Mesenchymal stem cell (in vitro differentiated cells and primary cell): Measurements from ENCODE around the gene IRF2BPL.
A peak's percentile ranks its signal among the peaks of the same experiment; 100 is the strongest.

Source experiments
- DNase-seq: peaks from one replicate; pipeline ENCODE4 v3.0.0-alpha.2; 2013
- H2AFZ ChIP-seq: one replicate; pipeline ENCODE4 v1.6.1; 2013; ENCODE audit warnings: low read depth, mild to moderate bottlenecking, control low read depth, inconsistent platforms, low read length, moderate library complexity
- H2AK5ac ChIP-seq: 2 replicates; pipeline ENCODE4 v1.6.1; 2013; ENCODE audit warnings: low read length, moderate library complexity, mild to moderate bottlenecking, inconsistent platforms; ENCODE audit not compliant: severe bottlenecking
- H2BK120ac ChIP-seq: one replicate; pipeline ENCODE4 v1.6.1; 2013; ENCODE audit warnings: low read depth, mild to moderate bottlenecking, inconsistent platforms, low read length, moderate library complexity
- H2BK12ac ChIP-seq, 2 experiments: one replicate each; pipeline ENCODE4 v1.6.1; 2013; ENCODE audit warnings: inconsistent platforms in 2 of 2, low read length in 2 of 2, mild to moderate bottlenecking in 2 of 2, moderate library complexity in 2 of 2, control low read depth in 1 of 2
- H2BK15ac ChIP-seq: one replicate; pipeline ENCODE4 v1.6.1; 2013; ENCODE audit warnings: mild to moderate bottlenecking, low read depth, inconsistent platforms; ENCODE audit not compliant: poor library complexity, severe bottlenecking
- H2BK5ac ChIP-seq: 2 replicates; pipeline ENCODE4 v1.6.1; 2013; ENCODE audit warnings: low read depth, mild to moderate bottlenecking, low read length, control low read depth, inconsistent platforms; ENCODE audit not compliant: poor library complexity, severe bottlenecking
- H3K14ac ChIP-seq, 2 experiments: one replicate each; pipeline ENCODE4 v1.6.1; 2013; ENCODE audit warnings: inconsistent platforms in 2 of 2, low read length in 2 of 2, control low read depth in 1 of 2, mild to moderate bottlenecking in 1 of 2, moderate library complexity in 1 of 2
- H3K18ac ChIP-seq, 2 experiments: one replicate each; pipeline ENCODE4 v1.6.1; 2013; ENCODE audit warnings: inconsistent platforms in 2 of 2, low read length in 2 of 2, control low read depth in 1 of 2, low read depth in 1 of 2, mild to moderate bottlenecking in 1 of 2
- H3K23ac ChIP-seq, 2 experiments: one replicate each; pipeline ENCODE4 v1.6.1; 2013; ENCODE audit warnings: inconsistent platforms in 2 of 2, low read length in 2 of 2, mild to moderate bottlenecking in 2 of 2, moderate library complexity in 2 of 2, control low read depth in 1 of 2
- H3K27ac ChIP-seq: 2 replicates; pipeline ENCODE4 v1.5.1; 2013; ENCODE audit warnings: mild to moderate bottlenecking, moderate library complexity, low read length, control low read depth, inconsistent platforms; ENCODE audit not compliant: poor library complexity, severe bottlenecking
- H3K27me3 ChIP-seq, 2 experiments: 2 replicates each; pipeline versions ENCODE4 v1.6.1 to v1.7.0; 2013; ENCODE audit warnings: low read length in 2 of 2, mild to moderate bottlenecking in 2 of 2, moderate library complexity in 2 of 2, control low read depth in 1 of 2, inconsistent platforms in 1 of 2; ENCODE audit not compliant: control insufficient read depth in 1 of 2, insufficient read depth in 1 of 2
- H3K36me3 ChIP-seq, 2 experiments: 2 replicates each; pipeline versions ENCODE4 v1.6.1 to v1.7.0; 2013; ENCODE audit warnings: low read length in 2 of 2, control low read depth in 1 of 2, inconsistent platforms in 1 of 2, low read depth in 1 of 2, mild to moderate bottlenecking in 1 of 2; ENCODE audit not compliant: insufficient read depth in 2 of 2, control insufficient read depth in 1 of 2
- H3K4ac ChIP-seq, 2 experiments: one replicate each; pipeline ENCODE4 v1.6.1; 2013; ENCODE audit warnings: inconsistent platforms in 2 of 2, low read length in 2 of 2, mild to moderate bottlenecking in 2 of 2, moderate library complexity in 2 of 2, control low read depth in 1 of 2, low read depth in 1 of 2
- H3K4me1 ChIP-seq: 2 replicates; pipeline ENCODE4 v1.6.1; 2013; ENCODE audit warnings: low read depth, low read length, control low read depth; ENCODE audit not compliant: control insufficient read depth, insufficient read depth
- H3K4me2 ChIP-seq: 2 replicates; pipeline ENCODE4 v1.6.1; 2013; ENCODE audit warnings: low read length, mild to moderate bottlenecking, inconsistent platforms; ENCODE audit not compliant: poor library complexity, severe bottlenecking
- H3K4me3 ChIP-seq, 2 experiments: 2 replicates each; pipeline versions ENCODE4 v1.5.1 to v1.7.0; 2013; ENCODE audit warnings: low read length in 2 of 2, mild to moderate bottlenecking in 2 of 2, control low read depth in 1 of 2, low read depth in 1 of 2; ENCODE audit not compliant: insufficient read depth in 1 of 2
- H3K79me1 ChIP-seq: replicated peaks from 2 replicates; pipeline ENCODE4 v1.6.1; 2013; ENCODE audit warnings: mild to moderate bottlenecking, control low read depth, low read length, inconsistent platforms; ENCODE audit not compliant: poor library complexity, severe bottlenecking
- H3K9ac ChIP-seq: 2 replicates; pipeline ENCODE4 v1.7.0; 2013; ENCODE audit warnings: mild to moderate bottlenecking, low read length, moderate library complexity
- H3K9me3 ChIP-seq: 2 replicates; pipeline ENCODE4 v1.7.0; 2013; ENCODE audit warnings: mild to moderate bottlenecking, low read length; ENCODE audit not compliant: control insufficient read depth
- H4K8ac ChIP-seq: one replicate; pipeline ENCODE4 v1.6.1; 2013; ENCODE audit warnings: inconsistent platforms, mild to moderate bottlenecking, low read length, moderate library complexity
- H4K91ac ChIP-seq: one replicate; pipeline ENCODE4 v1.6.1; 2013; ENCODE audit warnings: mild to moderate bottlenecking, low read length, inconsistent platforms
- WGBS: methylation state at CpG from one replicate; pipeline ENCODE4 v1.1.7; 2013; ENCODE audit warnings: mixed read lengths; 5-methylcytosine and 5-hydroxymethylcytosine counted together

IRF2BPL gene

DNA sequence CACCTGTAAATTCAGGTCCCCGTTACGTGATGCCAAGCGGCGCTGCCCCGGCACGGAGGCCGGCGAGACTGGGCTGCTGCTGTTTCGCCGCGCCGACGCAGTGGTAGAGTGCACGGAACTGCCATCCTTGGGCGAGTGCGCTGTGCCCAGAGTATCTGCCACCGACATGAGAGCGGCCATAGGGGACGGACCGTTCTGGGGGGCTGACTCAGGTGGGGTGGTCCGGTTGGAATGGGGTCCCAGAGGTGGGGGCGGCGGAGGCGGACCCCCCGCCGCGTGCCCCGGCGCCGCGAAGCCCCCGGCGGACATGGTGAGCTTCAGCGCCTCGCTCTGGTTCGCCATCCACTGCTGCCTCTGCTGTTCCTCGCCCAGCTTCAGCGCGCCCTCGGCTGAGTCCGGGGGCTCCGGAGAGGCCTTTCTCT is 2.8 kb downstream of the IRF2BPL start:
- Histone ChIP-seq H3K4me3 (peak overlapping the region; percentile 81 to 90), H3K14ac (peak overlapping the region; percentile 90 to 100), H3K79me1 (peaks cover 5% of the 10 kb centered on the region), H3K4me1 (peaks cover 22% of the 10 kb centered on the region), H3K18ac (peak overlapping the region; percentile 99 to 100), H3K4ac (peak overlapping the region; percentile 95 to 98), H2BK5ac (peak overlapping the region; percentile 96), H4K8ac (peak overlapping the region; percentile 86), H2BK15ac (peak overlapping the region; percentile 65), H2BK12ac (peak overlapping the region; percentile 28 to 100), H3K9ac (peak overlapping the region; percentile 99), H3K23ac (peak overlapping the region in 1 of 2 experiments; percentile 99), H3K36me3 (peaks cover 24% of the 10 kb centered on the region in 2 experiments), H3K27me3 (no peaks in the 10 kb centered on the region), H4K91ac (peak overlapping the region; percentile 83), H2AK5ac (peak overlapping the region; percentile 49), H3K4me2 (peak overlapping the region; percentile 43), H3K9me3 (no peaks in the 10 kb centered on the region), H2BK120ac (peak overlapping the region; percentile 100), H2AFZ (no peak overlapping the region), H3K27ac (peak overlapping the region; percentile 99)
- DNase-seq = no peak
- 5% methylated on average over 34 of the region's 42 CpGs for whole genome bisulfite sequencing

DNA sequence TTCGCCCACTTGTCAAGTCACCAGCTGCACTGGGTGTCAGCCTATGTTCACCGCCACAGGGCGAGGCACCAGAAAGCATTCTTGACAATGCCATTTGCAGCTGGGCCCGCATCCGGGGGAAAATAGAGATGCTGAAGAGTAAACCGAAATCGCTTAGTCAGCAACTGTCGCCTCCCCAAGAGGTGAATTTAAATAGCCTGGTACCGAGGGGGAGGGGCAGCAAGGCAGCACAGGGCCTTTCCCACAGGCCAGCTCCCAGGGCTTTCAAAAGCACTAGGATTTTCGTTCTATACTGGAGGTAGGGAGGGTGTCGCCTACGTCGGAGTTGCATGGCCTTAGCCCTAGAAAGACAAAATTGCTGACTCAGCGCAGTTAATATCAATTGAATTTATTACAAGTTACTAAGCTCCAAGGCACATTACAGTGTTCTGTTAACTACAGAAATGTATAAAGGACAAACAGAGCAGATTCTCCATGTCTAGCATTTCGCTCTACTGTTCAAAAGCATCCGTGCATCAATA is 4.3 kb downstream of the IRF2BPL start:
- Histone ChIP-seq H3K18ac (peak overlapping the region in 1 of 2 experiments; percentile 66), H3K14ac (peak overlapping the region in 1 of 2 experiments; percentile 65), H3K4me3 (peak overlapping the region; percentile 40 to 90), H3K79me1 (peaks cover 3% of the 10 kb centered on the region), H3K36me3 (peaks cover 24% of the 10 kb centered on the region in 2 experiments), H4K91ac (peak overlapping the region; percentile 25), H3K23ac (peak overlapping the region in 1 of 2 experiments; percentile 42), H3K27ac (peak overlapping the region; percentile 93), H2BK5ac (peak overlapping the region; percentile 46), H2AK5ac (peak overlapping the region; percentile 87), H2AFZ (no peak overlapping the region), H4K8ac (peak overlapping the region; percentile 45), H2BK15ac (no peak overlapping the region), H3K4me2 (peak overlapping the region; percentile 91), H2BK12ac (peak overlapping the region; percentile 34 to 47), H3K4me1 (peaks cover 14% of the 10 kb centered on the region), H2BK120ac (peak overlapping the region; percentile 37), H3K9ac (peak overlapping the region; percentile 99), H3K4ac (peak overlapping the region in 1 of 2 experiments; percentile 4), H3K27me3 (no peaks in the 10 kb centered on the region), H3K9me3 (no peaks in the 10 kb centered on the region)
- 18% methylated on average over 13 of the region's 16 CpGs for WGBS
- peak; percentile 66 for DNase-seq

DNA sequence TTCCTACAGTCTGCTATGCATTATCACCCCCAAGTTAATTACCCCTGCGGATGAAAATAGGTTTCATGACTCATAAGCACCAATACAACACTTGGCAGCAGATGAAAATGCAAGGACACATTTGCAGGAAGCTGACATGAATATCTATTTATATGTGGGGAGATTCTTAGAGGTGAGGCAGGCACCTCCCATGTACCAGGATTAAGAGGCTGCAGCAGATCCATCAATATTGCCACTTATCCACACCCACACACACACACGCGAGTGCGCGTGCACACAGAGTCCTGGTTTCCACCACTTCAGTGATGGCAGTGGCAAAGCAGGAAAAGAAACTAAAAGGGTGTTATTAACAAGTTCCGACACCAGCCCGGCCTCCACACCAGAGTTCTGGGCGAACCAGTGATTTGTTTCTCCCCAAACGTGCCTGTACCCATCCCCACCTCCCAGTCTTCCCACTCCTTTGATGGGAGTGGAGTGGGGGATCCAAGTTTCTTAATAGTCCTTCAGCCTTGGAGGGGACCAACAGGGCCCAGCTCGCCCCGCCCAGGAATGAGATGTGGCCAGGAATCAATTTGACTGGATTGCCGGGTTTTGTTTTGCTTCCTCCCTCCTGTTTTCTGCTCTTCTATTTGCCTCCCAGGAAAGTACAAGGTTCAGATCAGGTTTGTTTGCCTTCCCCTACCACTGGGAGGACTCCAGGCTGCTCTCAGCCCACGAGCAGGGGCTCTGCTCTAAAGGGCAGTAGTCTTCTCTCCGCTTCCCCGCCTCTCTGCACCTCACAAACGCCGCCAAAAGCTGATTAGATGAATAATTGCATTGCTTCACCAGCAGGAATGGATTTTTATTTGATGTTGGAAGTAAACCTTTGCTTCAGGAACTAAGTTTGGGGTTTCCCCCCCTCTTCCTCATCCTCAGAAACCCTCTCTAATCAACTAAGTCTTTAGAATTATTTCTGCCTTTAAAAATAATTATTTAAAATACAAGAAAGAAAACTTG is 5.2 kb downstream of the IRF2BPL start:
- no peak overlapping the region for H2BK12ac ChIP-seq
- H2BK5ac ChIP-seq = peak overlapping the region; percentile 54
- H3K4me3 ChIP-seq = peak overlapping the region in 1 of 2 experiments; percentile 90
- peak; percentile 62 for DNase-seq
- H3K14ac ChIP-seq = peak overlapping the region in 1 of 2 experiments; percentile 37
- no peak overlapping the region for H2BK15ac ChIP-seq
- peak overlapping the region; percentile 91 for H3K4me2 ChIP-seq
- peak overlapping the region; percentile 48 for H4K8ac ChIP-seq
- H3K9ac ChIP-seq = peak overlapping the region; percentile 99
- H4K91ac ChIP-seq = no peak overlapping the region
- 78% methylated on average over 10 of the region's 17 CpGs for WGBS
- H3K79me1 ChIP-seq = peaks cover 2% of the 10 kb centered on the region
- no peaks in the 10 kb centered on the region for H3K9me3 ChIP-seq
- H3K23ac ChIP-seq = peak overlapping the region in 1 of 2 experiments; percentile 19
- H2BK120ac ChIP-seq = peak overlapping the region; percentile 11
- H2AFZ ChIP-seq = no peak overlapping the region
- H3K27me3 ChIP-seq = no peaks in the 10 kb centered on the region
- peak overlapping the region; percentile 54 to 64 for H3K18ac ChIP-seq
- H2AK5ac ChIP-seq = peak overlapping the region; percentile 33
- peaks cover 24% of the 10 kb centered on the region in 2 experiments for H3K36me3 ChIP-seq
- H3K4me1 ChIP-seq = peaks cover 10% of the 10 kb centered on the region
- H3K4ac ChIP-seq = no peak overlapping the region
- peak overlapping the region; percentile 93 for H3K27ac ChIP-seq
